GM12892 (cell line): Measurements from ENCODE around the gene PHEX.

Experiments used
- POLR2A ChIP-seq: IDR thresholded peaks from 2 replicates; pipeline ENCODE4 v1.6.1; 2011; ENCODE audit warnings: low read depth, low read length, control low read depth
- POLR2AphosphoS5 ChIP-seq: IDR thresholded peaks from 2 replicates; pipeline ENCODE4 v1.6.1; 2011; ENCODE audit warnings: low read depth, low read length, control low read depth

GRCh38 chrX:22057667-22058066 is 25.5 kb downstream of the PHEX start:
- TF ChIP-seq POLR2A (no peak), POLR2AphosphoS5 (no peak)
